ENCODE data around the gene FAM177B.
A peak's percentile ranks its signal among the peaks of the same experiment; 100 is the strongest.

FAM177B gene

DNA sequence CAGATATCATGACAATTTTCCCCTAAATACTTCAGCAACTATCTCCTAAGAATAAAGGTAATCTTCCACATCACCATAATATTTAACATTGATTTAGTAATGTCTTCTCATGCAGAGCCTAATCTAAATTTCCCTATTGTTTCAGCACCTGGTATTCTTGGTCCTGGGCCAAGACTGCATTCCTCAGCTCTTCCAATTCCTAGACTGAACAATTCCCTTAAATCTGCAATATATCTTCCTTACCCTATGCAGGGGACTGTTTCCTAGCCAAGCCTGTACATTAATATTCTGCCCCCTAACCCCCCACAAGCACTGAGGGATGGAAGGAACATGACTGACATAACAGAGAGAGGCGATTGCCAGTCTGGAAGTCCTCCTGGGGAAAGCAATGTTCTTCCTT is 49.1 kb downstream of the FAM177B start:
- DNase-seq (ENCODE audit: low spot score): no peak

DNA sequence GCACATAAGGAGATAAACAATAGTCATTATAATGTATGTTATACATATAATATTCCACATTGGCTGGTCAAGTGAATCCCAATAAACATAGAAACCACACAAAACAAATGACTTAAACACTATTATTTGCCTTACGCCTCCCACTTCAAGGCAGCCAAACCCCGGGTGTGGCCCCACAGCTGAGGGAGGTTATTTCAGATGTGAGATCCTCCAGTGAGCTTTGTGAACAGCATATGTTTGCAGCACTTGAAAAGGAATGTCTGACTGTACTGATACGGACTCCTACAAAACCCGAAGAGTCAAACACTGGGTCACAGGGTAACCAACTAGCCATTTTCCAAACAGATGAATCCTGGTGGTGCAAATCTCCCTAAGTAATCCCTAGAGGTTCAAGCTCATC is 50.7 kb downstream of the FAM177B start:
- DNase-seq (ENCODE audit: low spot score): no peak

DNA sequence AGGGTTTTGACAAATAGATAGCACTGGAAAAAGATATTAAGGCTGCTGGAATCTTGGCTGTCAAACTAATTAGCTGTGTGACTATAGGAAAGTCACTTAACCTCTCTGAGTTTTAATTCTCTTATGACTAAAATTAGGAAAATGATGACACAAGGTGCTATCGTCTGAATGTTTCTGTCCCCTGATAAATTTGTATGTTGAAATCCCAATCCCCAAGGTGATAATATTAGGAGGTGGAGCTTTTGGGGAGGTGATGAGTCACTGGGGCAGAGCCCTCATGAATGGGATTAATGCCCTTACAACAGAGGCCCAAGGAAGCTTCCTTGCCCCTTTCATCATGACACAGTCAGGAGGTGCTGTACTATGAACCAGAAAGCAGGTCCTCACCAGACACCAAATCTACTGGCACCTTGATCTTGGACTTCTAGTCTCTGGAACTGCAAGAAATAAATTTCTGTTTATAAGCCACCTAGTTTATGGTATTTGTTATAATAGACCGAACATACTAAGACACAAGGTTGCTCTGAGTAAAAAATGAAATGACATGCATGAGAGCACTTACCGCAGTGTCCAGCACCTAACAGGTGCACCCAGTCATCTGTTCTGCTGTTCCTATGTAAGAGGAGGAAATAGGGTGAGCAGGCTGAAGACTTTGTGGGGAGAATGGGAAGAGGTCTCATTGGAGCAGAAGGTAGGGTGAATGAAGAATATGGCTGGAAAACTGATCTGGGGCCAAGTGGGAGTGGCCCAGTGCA is 51.6 kb downstream of the FAM177B start:
- no peak for DNase-seq (ENCODE audit: low spot score)

DNA sequence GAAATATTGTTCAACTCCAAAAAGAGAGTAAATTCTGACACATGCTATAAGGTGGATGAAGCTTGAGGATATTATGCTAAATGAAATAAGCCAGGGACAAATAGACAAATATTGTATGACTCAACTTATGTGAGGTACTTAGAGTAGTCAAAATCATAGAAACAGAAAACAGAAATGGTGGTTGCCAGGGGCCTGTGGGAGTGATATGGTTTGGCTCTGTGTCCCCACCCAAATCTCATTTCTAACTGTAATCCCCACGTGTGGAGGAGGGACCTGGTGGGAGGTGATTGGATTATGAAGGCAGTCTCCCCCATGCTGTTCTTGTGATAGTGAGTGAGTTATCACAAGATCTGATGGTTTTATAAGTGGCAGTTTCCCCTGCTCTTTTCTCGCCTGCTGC is 53.1 kb downstream of the FAM177B start:
- no peak for DNase-seq (ENCODE audit: low spot score)

DNA sequence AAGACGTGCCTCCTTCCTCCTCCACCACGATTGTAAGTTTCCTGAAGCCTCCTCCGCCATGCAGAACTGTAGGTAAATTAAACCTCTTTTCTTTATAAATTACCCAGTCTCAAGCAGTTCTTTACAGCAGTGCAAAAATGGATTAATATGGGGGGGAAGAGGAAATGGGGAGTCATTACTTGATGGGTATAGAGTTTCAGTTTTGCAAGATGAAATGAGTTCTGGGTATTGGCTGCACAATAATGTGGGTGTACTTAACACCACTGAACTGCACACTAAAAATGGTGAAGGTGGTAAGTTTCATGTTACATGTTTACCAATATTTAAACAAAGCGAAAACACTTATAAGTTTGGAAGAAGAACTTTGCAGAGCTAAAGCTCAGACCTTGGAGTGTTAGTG is 53.5 kb downstream of the FAM177B start:
- DNase-seq (ENCODE audit: low spot score): no peak

DNA sequence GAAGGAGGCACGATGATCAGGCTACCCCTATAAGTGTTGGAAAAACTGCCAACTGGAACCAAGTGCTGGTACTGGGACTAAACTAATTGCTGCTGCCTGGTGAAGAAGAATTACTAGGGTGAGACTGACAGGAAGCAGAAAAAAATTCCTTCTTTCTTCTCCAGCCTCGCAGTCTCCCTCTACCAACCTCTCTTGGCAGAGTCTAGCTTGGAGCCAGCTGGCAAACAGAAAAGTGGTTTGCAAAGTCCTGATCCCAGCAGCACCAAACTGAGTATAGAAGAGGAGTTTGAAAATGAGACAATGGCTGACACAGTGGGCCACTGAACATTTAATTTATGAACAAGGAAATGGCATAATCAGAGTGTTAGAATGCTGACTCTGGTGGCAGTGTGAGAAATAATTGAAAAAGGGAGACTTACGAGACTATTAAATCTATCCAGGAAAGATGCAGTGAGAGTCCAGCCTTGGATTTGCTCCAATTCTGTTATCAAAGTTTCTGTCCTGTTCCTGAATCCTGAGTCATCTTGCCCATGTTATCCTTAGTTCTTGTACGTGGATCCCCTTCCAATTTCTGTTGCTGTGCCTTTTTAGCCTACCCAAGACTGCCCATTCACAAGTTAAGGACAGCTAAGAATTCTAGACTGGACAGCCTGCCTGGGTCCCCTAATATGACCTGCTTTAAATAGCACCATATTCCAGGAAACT is 54.2 kb downstream of the FAM177B start:
- no peak for DNase-seq (ENCODE audit: low spot score)

DNA sequence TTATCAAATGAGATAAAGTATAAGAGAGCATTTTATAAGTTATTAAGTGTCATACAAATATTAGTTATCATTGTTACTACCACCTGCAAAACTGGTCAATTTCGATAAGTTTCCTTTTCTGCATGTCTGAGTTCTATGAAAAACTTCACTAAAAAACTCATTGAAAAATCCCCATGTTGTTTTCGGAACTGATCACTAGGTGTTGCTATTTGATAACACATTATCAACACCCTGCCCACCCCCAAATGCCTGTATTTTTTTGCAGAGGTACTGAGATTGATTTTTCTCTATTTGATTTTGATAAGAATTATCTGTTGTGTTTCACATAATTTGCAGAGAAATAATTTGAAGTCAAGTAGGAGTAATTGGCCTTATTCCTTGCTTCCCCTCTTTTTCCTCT is 55.7 kb downstream of the FAM177B start:
- peak; percentile 25 for DNase-seq (ENCODE audit: low spot score)

DNA sequence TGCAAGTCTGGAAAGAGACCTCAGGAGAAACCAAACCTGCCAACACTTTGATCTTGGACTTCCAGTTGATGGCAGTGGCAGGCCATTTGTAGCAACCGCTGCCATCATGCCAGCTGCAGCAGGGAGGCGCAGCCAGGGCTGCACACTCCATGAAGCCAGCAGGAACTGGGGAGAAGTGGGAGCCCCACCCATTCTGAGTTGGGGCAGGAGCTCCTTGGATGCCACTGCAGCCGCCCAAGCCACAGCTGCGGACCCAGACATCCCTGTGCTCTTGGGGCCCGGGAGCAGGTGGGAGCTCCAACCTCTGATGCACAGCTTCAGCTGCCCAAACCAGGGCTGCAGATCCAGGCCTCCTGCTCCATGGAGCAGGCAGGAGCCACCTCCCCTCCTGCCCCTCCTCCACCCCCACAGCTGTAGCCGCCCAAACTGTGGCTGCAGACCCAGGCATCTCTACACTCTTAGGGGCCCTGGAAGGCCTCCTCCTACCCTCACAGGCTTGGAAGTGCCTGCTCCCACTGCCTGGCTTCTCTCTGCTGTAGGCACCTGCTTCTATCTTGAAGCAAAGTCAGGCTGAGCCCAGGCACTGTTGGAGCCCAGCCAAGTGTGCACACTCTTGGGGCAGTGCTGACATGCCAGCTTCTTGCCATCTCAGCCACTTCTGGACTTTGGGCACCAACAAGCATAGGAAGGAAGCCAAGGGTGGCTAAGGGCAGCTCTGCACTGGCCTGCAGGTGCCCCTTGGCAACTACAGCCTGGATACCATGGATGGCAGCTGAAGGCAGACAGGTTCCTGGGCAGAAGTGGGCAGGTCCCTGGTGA is 57.9 kb downstream of the FAM177B start:
- DNase-seq (ENCODE audit: low spot score): no peak

DNA sequence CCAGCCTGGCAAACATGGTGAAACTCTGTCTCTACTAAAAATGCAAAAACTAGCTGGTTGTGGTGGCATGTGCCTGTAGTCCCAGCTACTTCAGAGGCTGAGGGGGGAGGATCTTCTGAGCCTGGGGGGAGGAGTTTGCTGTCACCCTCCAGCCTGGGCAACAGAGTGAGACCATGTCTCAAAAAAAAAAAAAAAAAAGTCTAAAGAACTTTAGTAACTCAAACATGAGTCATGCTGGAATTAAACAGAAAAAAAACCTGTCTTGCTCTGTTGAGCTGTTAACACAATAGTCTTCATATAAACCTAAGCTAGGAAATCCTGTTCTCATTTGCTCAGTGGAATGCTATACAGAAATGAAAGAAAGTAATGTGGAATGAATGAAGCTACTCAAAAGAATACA is 61.1 kb downstream of the FAM177B start:
- no peak for DNase-seq (ENCODE audit: low spot score)

DNA sequence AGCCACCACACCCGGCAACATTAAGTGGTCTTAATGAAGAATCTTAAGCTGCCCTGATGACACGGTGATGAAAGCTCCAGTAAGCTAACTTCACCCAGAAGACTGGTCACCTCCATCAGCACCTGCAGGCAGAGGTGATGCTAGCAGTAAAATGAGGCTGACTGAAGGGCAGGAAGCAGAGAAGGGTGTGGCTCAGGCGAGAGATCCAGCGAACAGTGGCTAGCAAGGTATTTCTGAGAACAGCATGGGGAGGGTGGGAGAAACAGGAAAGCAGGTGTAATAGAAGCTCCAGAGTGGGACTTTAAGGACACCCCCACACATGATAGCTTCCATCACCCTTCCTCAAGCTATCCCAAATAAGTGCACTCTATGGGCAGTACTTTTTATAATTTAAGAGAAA is 62.0 kb downstream of the FAM177B start:
- peak; percentile 14 for DNase-seq (ENCODE audit: low spot score)
